Hepatocyte (in vitro differentiated cells): ENCODE data around the gene LENEP.

Experiments
- EZH2phosphoT487 ChIP-seq: fragments of 200-600 bp; sonication (generic); IDR thresholded peaks from one replicate; pipeline ENCODE4 v1.6.1; 2018; ENCODE audit warnings: antibody characterized with exemption, mild to moderate bottlenecking, low read depth, moderate library complexity; ENCODE audit not compliant: unreplicated experiment, severe bottlenecking
- TF ChIP-seq, protein P1 (sequence below): fragments of 200-600 bp; sonication (generic); IDR thresholded peaks from 2 replicates; pipeline ENCODE4 v1.5.1; 2016; ENCODE audit warnings: antibody characterized with exemption, mild to moderate bottlenecking; ENCODE audit not compliant: poor library complexity

GRCh38 chr1:155013632-155014031 lies 20.2 kb downstream of the LENEP start:
- no peak for TF ChIP-seq EZH2phosphoT487
- TF ChIP-seq, protein P1, sequence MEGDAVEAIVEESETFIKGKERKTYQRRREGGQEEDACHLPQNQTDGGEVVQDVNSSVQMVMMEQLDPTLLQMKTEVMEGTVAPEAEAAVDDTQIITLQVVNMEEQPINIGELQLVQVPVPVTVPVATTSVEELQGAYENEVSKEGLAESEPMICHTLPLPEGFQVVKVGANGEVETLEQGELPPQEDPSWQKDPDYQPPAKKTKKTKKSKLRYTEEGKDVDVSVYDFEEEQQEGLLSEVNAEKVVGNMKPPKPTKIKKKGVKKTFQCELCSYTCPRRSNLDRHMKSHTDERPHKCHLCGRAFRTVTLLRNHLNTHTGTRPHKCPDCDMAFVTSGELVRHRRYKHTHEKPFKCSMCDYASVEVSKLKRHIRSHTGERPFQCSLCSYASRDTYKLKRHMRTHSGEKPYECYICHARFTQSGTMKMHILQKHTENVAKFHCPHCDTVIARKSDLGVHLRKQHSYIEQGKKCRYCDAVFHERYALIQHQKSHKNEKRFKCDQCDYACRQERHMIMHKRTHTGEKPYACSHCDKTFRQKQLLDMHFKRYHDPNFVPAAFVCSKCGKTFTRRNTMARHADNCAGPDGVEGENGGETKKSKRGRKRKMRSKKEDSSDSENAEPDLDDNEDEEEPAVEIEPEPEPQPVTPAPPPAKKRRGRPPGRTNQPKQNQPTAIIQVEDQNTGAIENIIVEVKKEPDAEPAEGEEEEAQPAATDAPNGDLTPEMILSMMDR, result no peak
